Neural crest cell (in vitro differentiated cells): ENCODE measurements around the gene ZNF487. TPM values are rescaled to one million over a fixed set of nuclear protein-coding genes. Genes with fewer than 3 reads are reported as not detected.
"Not testable (repeated sequence)": the region's sequence is repeated elsewhere in the genome, so short reads cannot be mapped to it uniquely, and the experiment has no call there.

ENCODE experiments used
- DNase-seq: peaks from one replicate; pipeline ENCODE4 v3.0.0; 2021; ENCODE audit warnings: low read depth, mixed read lengths, low spot score
- H3K27ac Mint-ChIP-seq: one replicate; pipeline ENCODE4 v1.8.0; 2021; ENCODE audit warnings: mild to moderate bottlenecking, mixed read lengths; ENCODE audit not compliant: unreplicated experiment
- H3K27me3 Mint-ChIP-seq: 2 replicates; pipeline ENCODE4 v1.8.0; 2021; ENCODE audit warnings: low read depth, mild to moderate bottlenecking, mixed read lengths
- H3K36me3 Mint-ChIP-seq: 2 replicates; pipeline ENCODE4 v1.8.0; 2021; ENCODE audit warnings: low read depth, mild to moderate bottlenecking, mixed read lengths
- H3K4me1 Mint-ChIP-seq: 2 replicates; pipeline ENCODE4 v1.8.0; 2021; ENCODE audit warnings: mixed read lengths
- H3K4me3 Mint-ChIP-seq: one replicate; pipeline ENCODE4 v1.8.0; 2021; ENCODE audit warnings: mild to moderate bottlenecking, mixed read lengths
- H3K9me3 Mint-ChIP-seq: 2 replicates; pipeline ENCODE4 v1.8.0; 2021; ENCODE audit warnings: mixed read lengths
- total RNA-seq: library from RNA; stranded (reverse); gene quantifications from 2 replicates; pipeline ENCODE4 v1.2.1, GENCODE V29; 2021
- TF ChIP-seq, protein P1 (sequence below): fragments of 200-600 bp; sonication (generic); conservative IDR thresholded peaks from 2 replicates; pipeline ENCODE4 v1.5.0; 2021; ENCODE audit warnings: antibody characterized with exemption, mild to moderate bottlenecking

Gene ZNF487
- total RNA-seq, 1 donor from 2014 or later: 4.3 TPM

DNA sequence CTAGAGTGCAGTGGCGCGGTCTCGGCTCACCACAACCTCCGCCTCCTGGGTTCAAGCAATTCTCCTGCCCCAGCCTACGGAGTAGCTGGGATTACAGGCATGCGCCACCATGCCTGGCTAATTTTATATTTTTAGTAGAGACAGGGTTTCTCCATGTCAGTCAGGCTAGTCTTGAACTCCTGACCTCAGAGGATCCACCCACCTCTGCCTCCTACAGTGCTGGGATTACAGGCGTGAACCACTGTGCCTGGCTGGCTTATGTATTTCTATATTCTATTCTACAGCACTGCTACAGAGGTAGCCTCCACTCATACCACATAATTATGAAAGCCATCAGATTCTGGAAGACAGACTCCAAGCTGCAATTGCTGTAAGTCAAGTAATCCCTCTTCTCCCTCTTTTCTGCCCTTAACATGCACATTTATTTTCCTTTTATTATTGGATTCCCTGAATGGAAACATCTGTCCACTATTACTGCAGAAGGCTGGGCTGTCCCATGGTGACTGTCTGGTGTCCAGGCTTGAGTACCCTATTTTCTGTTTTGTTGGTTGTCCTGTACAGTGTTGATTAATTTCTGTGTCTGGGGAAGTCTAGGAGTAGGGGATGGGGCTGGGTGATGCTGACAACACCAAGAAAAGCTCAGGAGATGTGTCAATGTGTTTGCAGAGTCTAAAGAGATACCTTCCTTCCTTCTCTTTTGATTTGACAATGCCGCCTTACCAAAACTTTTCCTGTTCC is 5.8 kb upstream of the ZNF487 start:
- Mint-ChIP-seq H3K36me3 (peaks cover 2% of the 10 kb centered on the region), H3K4me3 (no peak overlapping the region), H3K4me1 (peaks cover 9% of the 10 kb centered on the region), H3K9me3 (no peaks in the 10 kb centered on the region), H3K27me3 (no peaks in the 10 kb centered on the region), H3K27ac (peak overlapping the region; percentile 84)
- TF ChIP-seq, protein P1, sequence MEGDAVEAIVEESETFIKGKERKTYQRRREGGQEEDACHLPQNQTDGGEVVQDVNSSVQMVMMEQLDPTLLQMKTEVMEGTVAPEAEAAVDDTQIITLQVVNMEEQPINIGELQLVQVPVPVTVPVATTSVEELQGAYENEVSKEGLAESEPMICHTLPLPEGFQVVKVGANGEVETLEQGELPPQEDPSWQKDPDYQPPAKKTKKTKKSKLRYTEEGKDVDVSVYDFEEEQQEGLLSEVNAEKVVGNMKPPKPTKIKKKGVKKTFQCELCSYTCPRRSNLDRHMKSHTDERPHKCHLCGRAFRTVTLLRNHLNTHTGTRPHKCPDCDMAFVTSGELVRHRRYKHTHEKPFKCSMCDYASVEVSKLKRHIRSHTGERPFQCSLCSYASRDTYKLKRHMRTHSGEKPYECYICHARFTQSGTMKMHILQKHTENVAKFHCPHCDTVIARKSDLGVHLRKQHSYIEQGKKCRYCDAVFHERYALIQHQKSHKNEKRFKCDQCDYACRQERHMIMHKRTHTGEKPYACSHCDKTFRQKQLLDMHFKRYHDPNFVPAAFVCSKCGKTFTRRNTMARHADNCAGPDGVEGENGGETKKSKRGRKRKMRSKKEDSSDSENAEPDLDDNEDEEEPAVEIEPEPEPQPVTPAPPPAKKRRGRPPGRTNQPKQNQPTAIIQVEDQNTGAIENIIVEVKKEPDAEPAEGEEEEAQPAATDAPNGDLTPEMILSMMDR: no peak
- no peak for DNase-seq

- Mint-ChIP-seq H3K27me3 (no peaks in the 10 kb centered on the region), H3K4me1 (peaks cover 16% of the 10 kb centered on the region)
Measured at GRCh38 chr10:43437141-43437870, 395 bp downstream of the ZNF487 start.

DNA sequence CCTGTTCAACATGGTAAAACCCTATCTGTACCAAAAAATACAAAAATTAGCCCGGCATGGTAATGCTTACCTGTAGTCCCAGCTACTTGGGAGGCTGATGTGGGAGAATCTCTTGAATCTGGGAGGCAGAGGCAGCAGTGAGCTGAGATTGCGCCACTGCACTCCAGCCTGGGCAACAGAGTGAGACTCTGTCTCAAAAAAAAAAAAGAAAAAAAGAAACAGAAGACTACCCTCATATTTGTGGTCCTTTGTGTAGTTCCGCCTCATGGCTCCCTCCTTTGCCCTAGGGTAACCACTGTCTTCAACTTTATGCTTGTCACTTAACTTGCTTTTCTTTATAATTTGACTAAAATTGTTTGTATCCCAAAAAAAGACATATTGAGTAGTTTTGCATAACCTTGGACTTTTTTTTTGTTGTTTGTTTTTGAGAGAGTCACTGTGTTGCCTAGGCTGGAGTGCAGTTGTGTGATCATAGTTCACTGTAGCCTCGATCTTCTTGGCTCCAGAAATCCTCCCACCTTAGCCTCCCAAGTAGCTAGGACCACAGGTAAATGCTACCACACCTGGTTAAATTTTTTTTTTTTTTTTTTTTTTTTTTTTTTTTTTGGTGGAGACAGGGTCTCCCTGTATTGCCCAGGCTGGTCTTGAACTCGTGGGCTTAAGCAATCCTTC is 3.7 kb downstream of the ZNF487 start:
- Mint-ChIP-seq H3K9me3 (no peaks in the 10 kb centered on the region), H3K4me1 (peaks cover 12% of the 10 kb centered on the region), H3K27ac (no peak overlapping the region), H3K36me3 (peaks cover 12% of the 10 kb centered on the region), H3K4me3 (no peak overlapping the region), H3K27me3 (no peaks in the 10 kb centered on the region)
- no peak for DNase-seq
- TF ChIP-seq, protein P1: no peak

More at GRCh38 chr10:43437141-43437870, 395 bp downstream of the ZNF487 start:
- TF ChIP-seq, protein P1: no peak
- Mint-ChIP-seq H3K9me3 (no peaks in the 10 kb centered on the region), H3K4me3 (peak overlapping the region; percentile 97), H3K36me3 (peaks cover 7% of the 10 kb centered on the region), H3K27ac (peak overlapping the region; percentile 98)
- no peak for DNase-seq

DNA sequence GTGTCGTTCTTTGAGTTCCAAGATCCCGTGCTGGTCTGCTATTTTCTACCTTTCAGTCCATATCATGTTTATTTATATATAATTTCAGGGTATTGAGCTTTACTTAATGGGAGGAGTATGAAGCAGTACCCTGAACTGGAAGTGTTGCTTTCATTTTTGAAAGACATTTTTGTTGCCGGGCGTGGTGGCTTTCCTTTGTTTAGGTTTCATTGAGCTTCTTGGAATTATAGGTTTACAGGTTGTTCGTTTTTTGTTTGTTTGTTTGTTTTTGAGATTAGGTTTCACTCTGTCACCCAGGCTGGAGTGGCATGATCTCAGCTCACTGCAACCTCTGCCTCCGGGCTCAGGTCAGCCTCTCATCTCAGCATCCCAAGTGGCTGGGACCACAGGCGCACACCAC is 7.4 kb downstream of the ZNF487 start:
- H3K27ac Mint-ChIP-seq: no peak overlapping the region
- no peaks in the 10 kb centered on the region for H3K27me3 Mint-ChIP-seq

DNA sequence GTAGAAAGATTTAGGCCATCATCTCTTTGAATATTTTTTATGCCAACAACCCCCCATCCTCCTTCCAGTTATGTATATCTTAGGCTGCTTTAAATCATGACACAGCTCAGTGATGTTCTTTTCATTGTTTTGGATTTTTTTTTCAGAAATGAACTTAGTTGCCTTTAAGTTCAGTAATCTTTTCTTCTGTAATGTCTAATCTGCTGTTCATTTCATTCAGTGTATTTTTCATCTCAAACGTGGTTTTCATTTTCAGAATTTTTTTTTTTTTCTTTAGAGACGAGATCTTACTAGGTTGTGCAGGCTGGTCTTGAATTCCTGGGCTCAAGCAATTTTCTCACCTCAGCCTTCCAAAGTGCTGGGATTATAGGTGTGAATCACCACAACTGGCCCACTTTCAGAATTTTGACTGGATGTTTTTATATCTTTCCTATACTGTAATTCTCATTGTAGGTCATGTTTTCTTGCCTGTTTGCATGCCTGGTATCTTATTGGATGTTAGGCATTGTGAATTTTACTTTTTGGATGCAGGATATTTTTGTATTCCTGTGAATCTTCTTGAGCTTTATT is 8.1 kb downstream of the ZNF487 start:
- Mint-ChIP-seq H3K9me3 (peaks cover 4% of the 10 kb centered on the region), H3K4me3 (no peak overlapping the region), H3K36me3 (peaks cover 13% of the 10 kb centered on the region), H3K27ac (no peak overlapping the region), H3K4me1 (no peaks in the 10 kb centered on the region), H3K27me3 (no peaks in the 10 kb centered on the region)
- TF ChIP-seq, protein P1: no peak
- DNase-seq: no peak

More for the DNA sequence above, 7.4 kb downstream of the ZNF487 start:
- Mint-ChIP-seq H3K36me3 (peaks cover 13% of the 10 kb centered on the region), H3K9me3 (peaks cover 4% of the 10 kb centered on the region), H3K4me1 (no peaks in the 10 kb centered on the region), H3K4me3 (no peak overlapping the region)
- DNase-seq: no peak
- TF ChIP-seq, protein P1: no peak

GRCh38 chr10:43446219-43447017 is 9.5 kb downstream of the ZNF487 start:
- H3K4me1 Mint-ChIP-seq, H3K27me3 Mint-ChIP-seq, H3K9me3 Mint-ChIP-seq, DNase-seq, H3K4me3 Mint-ChIP-seq, H3K27ac Mint-ChIP-seq: not testable (repeated sequence)
- H3K36me3 Mint-ChIP-seq: peaks cover 13% of the 10 kb centered on the region
